GM21576 (cell line): Measurements from ENCODE around the gene AVPR1A.
A peak's percentile ranks its signal among the peaks of the same experiment; 100 is the strongest.
"Not testable (repeated sequence)": the region's sequence is repeated elsewhere in the genome, so short reads cannot be mapped to it uniquely, and the experiment has no call there.

ENCODE experiments used
- ATAC-seq: cut with Tn5 transposase; IDR thresholded peaks from one replicate; pipeline ENCODE4 v1.9.1; 2021; ENCODE audit warnings: mild to moderate bottlenecking, moderate library complexity; ENCODE audit not compliant: unreplicated experiment

Gene AVPR1A

GRCh38 chr12:63150713-63151622 lies at the start of gene AVPR1A:
Gene AVPR1A (minus strand): TSS chr12:63151201. CDS start chr12:63150836, 365 bp downstream.
- ATAC-seq = no peak

DNA sequence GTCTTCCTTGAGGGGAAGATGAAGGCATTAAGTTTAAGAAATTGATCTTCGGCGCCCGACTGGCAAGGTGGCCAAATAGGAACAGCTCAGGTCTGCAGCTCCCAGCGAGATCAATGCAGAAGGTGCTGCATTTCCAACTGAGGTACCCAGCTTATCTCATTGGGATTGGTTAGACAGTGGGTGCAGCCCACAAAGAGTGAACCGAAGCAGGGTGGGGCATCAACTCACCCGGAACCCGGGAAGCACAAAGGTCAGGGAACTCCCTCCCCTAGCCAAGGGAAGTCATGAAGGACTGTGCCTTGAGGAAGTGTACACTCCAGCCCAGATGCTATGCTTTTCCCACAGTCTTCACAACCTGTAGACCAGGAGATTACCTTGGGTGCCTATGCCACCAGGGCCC lies 45.2 kb upstream of the AVPR1A start:
- ATAC-seq = no peak

- no peak for ATAC-seq
Observed at GRCh38 chr12:63179224-63179623, 28.2 kb upstream of the AVPR1A start.

- no peak for ATAC-seq
Observed at GRCh38 chr12:63170321-63170720, 19.3 kb upstream of the AVPR1A start.

DNA sequence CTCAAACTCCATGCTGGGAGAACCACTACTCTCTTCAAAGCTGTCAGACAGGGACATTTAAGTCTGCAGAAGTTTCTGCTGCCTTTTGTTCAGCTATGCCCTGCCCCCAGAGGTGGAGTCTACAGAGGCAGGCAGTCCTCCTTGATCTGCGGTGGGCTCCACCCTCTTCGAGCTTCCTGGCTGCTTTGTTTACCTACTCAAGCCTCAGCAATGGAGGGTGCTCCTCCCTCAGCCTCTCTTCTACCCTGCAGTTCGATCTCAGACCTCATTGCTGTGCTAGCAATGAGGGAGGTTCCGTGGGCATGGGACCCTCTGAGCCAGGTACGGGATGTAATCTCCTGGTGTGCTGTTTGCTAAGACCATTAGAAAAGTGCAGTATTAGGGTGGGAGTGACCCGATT lies 16.7 kb upstream of the AVPR1A start:
- ATAC-seq = not testable (repeated sequence)

DNA sequence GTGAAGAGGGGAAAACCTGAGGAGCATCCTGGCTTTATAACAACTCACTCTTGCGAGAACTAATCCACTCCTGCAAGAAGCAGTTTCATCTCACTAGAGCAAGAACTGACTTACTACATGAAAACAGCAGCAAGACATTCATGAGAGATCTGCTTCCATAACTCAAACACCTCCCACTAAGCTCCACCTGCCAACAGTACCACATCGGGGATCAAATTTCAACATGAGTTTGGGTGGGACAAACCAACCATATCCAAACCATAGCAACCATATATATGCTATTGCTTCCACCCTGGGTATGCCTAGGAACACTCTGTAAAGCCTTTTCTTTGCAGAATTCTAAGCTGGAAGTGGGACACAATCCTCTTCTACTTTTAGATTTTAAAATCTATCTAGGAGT lies 13.9 kb upstream of the AVPR1A start:
- ATAC-seq = no peak

DNA sequence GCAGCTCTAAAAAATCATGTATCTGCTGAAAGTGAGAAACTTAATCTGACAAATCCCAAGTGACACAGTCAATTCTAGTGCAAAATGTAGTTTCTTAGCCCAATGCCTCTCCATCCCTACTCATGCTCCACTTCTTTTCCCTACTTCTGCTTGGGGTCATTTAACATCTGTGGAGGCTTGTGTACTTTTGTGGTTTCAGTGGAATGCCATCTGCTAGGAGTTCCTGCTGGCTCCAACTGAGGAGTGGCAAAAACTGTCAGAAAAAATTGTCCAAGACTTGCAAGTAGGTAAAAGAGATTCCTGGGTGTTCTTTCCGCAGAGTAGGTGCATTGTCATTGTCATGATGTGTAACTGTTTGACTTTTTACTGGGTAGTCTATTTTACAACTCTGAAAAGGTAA lies 12.5 kb upstream of the AVPR1A start:
- no peak for ATAC-seq

DNA sequence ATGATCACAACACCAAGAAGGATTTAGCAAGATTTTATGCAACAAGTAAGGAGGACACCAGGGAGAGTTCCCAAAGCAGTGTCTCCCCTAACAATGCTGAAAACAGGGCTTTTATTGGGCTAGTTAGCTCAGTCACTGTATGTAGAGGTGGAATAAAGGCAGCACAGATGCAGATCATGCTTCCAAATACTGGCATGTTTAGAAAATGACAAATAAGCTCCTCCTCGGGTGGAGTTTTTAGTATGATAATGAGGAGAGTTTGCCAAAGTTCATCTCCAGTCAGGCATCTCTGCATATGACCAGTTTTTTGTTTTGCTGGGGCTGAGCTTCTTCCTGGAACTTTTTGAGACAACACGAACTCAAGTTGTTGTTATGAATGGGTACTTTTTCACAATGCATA lies 4.4 kb upstream of the AVPR1A start:
- no peak for ATAC-seq

- ATAC-seq = no peak
Observed at GRCh38 chr12:63154560-63154959, 3.6 kb upstream of the AVPR1A start.

- peak; percentile 9 for ATAC-seq
Observed at GRCh38 chr12:63152321-63152700, 1.3 kb upstream of the AVPR1A start.

GRCh38 chr12:63151623-63152320 lies 771 bp upstream of the AVPR1A start:
- ATAC-seq = peak; percentile 81

DNA sequence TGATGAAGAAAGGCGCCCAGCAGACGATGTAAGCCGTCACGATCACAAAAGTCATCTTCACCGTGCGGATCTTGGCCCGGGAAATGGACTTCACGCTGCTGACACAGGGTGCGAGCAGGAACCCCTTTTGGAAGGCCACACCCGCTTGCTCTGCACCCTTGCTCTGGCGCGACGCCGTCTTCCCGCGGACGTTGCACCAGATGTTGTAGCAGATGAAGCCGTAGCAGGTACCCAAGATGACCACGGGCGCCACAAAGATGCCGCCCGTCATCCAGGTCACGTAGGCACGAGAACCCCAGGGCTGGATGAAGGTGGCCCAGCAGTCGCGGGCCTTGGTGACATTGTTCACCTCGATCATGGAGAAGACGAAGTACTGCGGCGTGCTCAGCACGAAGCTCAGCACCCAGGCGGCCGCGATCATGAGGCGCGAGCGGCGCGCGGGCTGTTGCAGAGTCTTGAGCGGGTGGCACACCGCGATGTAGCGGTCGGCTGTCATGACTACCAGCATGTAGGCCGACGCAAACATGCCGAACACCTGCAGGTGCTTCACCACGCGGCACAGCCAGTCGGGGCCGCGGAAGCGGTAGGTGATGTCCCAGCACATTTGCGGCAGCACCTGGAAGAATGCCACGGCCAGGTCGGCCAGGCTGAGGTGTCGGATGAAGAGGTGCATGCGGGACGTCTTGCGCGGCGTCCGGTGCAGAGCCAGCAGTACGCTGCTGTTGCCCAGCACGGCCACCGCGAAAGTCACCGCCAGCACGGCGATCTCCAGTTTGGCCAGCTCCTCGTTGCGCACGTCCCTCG lies 890 bp downstream of the AVPR1A start:
- ATAC-seq = no peak

DNA sequence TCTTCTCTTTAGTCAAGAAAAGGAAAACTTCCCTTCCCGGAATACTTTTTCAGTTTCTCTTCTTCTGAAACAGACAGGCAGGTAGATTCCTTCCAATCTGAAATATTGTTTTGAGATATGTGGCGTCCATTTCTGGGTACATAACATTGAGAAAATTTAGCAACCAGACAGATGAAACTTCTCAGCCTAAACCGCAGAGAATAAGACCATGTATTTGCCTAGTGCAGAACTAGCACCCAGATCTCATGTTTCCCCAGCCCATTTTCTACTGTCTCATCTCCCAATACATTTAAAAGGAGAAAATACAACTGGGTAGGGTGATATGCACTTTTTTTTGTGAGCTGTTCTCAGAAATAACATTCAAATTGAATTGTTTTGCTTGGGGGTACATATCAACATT lies 6.4 kb downstream of the AVPR1A start:
- ATAC-seq = no peak

DNA sequence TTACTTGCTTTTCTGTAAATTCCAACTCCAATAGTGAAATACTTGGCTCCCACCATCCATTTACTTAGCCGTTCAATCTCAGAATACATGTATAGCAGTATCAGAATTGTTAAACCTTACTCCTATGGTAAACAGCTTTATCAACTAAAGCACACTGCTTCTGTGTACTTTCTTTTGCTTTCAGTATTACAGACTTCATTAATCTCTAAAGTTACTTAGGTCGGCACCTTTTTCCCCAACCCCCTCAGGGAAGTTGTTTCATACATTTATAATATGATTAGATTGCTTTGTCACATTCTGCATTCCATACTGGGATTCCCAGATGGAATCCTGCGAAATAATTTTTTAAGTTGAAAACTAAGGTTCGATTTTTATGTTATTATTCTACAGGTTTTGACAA lies 12.5 kb downstream of the AVPR1A start:
- ATAC-seq = no peak

- ATAC-seq = no peak
Observed at GRCh38 chr12:63133981-63134380, 17.0 kb downstream of the AVPR1A start.

- ATAC-seq = no peak
Observed at GRCh38 chr12:63132201-63132600, 18.8 kb downstream of the AVPR1A start.

- no peak for ATAC-seq
Observed at GRCh38 chr12:63129927-63130326, 21.1 kb downstream of the AVPR1A start.

DNA sequence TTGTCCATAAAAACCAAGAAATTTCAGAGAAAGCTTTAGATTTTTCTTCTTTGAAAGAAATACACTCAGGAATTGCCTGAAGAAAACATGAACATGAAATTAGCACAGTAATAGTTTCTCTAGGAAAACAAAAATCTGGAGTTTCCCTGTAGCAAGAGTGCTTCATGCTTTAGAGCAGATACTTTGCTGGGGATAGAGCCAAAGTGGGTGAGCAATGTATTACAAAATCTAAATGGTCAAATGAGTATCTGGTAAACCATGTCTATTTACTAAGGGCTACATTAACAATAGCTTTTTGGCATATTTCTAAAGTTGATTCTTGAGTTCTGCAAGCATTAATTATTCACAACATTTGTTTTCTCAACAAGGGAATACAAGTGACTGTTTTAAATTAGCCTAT lies 26.2 kb downstream of the AVPR1A start:
- no peak for ATAC-seq

DNA sequence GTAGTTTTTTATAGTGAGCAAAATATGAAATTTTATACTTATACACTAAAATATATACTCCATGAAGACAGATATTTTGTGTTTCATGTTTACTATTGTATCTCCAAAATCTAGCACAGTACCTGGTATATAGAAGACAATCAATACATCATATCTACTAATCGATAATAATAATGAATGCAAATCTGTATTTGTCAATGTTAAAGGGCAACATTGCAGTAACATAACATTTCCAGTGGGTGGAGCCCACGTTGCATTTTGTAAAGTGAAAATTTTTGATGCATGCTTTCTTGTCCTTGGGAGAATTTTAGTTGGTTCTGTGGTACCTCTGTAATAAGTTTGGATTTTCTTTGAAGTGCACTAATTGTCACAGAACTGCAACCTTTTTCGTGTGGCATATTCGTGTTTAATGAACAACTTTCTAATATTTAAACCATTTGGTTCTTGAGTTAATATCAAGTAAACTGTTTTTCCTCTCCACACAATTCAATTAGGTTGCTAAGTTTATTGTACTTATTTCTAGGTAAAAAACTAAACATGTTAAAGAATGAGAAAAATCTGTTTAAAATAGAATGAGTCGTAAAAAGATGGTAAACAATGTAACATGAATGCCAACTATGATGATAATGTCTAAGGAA lies 47.4 kb downstream of the AVPR1A start:
- ATAC-seq = no peak

DNA sequence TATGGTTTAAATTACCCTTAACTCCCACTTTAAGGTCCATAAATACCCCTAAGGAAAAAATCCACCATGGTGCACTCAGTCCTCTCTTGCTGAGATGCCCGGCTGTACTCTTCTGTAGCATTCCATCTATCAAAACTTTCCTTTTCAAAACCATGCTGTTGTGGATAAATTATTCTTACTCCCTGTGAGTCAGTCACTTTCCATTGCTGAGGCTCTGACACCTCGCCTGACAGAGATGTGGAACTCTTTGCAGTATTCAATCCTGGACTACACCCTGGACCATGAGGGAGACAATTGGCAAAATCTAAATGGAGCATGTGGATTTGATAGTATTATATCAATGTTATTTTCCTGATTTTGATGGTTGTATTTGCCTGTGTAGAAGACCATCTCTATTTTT lies 49.1 kb downstream of the AVPR1A start:
- ATAC-seq = no peak

GRCh38 chr12:63098851-63099250 lies 52.1 kb downstream of the AVPR1A start:
- no peak for ATAC-seq
